K562 (cell line): ENCODE data around the gene PIP4K2C. TPM values are rescaled to one million over a fixed set of nuclear protein-coding genes. Genes with fewer than 3 reads are reported as not detected.

Source experiments
- ATAC-seq: fragments of 200-7000 bp; cut with Tn5 transposase; 3 replicates; pipeline ENCODE4 v1.9.1; 2020; ENCODE audit warnings: moderate library complexity
- BruUV-seq: library from RNA; stranded (reverse); fragments of 400-500 nt; replicated peaks from 2 replicates; lab custom pipeline; 2021; lab: Mats Ljungman, UMichigan
- CTCF ChIA-PET: fragments of 300-600 bp; formaldehyde crosslinking; extraction: SDS; loops from one replicate; lab custom pipeline; 2021; ENCODE audit warnings: low intra/inter-chr PET ratio; lab: Yijun Ruan, JAX
- POLR2A ChIA-PET: fragments of 300-600, 350-650 bp; sonication (Branson Sonifier 250); formaldehyde crosslinking; extraction: SDS; loops from one replicate; lab custom pipeline; 2021; ENCODE audit warnings: antibody characterized with exemption, inconsistent platforms; lab: Yijun Ruan, JAX
- DNase-seq, 4 experiments: peaks; one replicate each; pipeline versions ENCODE4 v3.0.0 to v3.0.0-alpha.2; 2011 to 2018; ENCODE audit warnings: low spot score in 3 of 4, mixed read lengths in 3 of 4; ENCODE audit errors: extremely low read depth in 1 of 4
- FAIRE-seq: peaks from 2 replicates; lab custom pipeline; 2011; peaks lifted over from hg19 to GRCh38; lab: Jason Lieb, UNC
- H2AFZ ChIP-seq: 2 replicates; pipeline ENCODE4 v1.6.0; 2011; ENCODE audit warnings: low read depth, low read length, control low read depth, inconsistent platforms
- H3K27ac ChIP-seq: fragments of 200-600 bp; 3 replicates; pipeline ENCODE4 v1.8.0; 2011; ENCODE audit warnings: low read depth, mild to moderate bottlenecking, control low read depth, inconsistent platforms, low read length, moderate library complexity, mixed read lengths; ENCODE audit errors: extremely low read depth
- H3K27me3 ChIP-seq, 2 experiments: fragments of 300-600 bp in 1 of 2; 2 replicates in 1 of 2; 3 replicates in 1 of 2; pipeline versions ENCODE4 v1.6.0 to v1.8.0; 2011; ENCODE audit warnings: inconsistent platforms in 2 of 2, low read length in 2 of 2, mild to moderate bottlenecking in 1 of 2, mixed read lengths in 1 of 2, moderate library complexity in 1 of 2; ENCODE audit not compliant: control insufficient read depth in 2 of 2, insufficient read depth in 2 of 2
- H3K36me3 ChIP-seq: fragments of 300-600 bp; 3 replicates; pipeline ENCODE4 v1.8.0; 2011; ENCODE audit warnings: mild to moderate bottlenecking, low read length, inconsistent platforms; ENCODE audit not compliant: control insufficient read depth, insufficient read depth
- H3K4me1 ChIP-seq, 2 experiments: fragments of 200-600 bp in 1 of 2; replicated peaks in 1 of 2; 2 replicates in 1 of 2; 3 replicates in 1 of 2; pipeline versions ENCODE4 v1.5.1 to v1.8.0; 2011; ENCODE audit warnings: inconsistent platforms in 2 of 2, low read length in 2 of 2, mild to moderate bottlenecking in 1 of 2, mixed read lengths in 1 of 2, moderate library complexity in 1 of 2; ENCODE audit not compliant: control insufficient read depth in 2 of 2, insufficient read depth in 2 of 2
- H3K4me2 ChIP-seq: 2 replicates; pipeline ENCODE4 v1.6.1; 2011; ENCODE audit warnings: low read length, control low read depth, inconsistent platforms, mixed read lengths; ENCODE audit not compliant: insufficient read depth
- H3K4me3 ChIP-seq: fragments of 200-600 bp; sonication (generic), shearing (Covaris generic); 2 replicates; pipeline ENCODE4 v1.5.1; 2016; ENCODE audit warnings: control low read depth, inconsistent platforms
- H3K79me2 ChIP-seq: fragments of 200-600 bp; 3 replicates; pipeline ENCODE4 v1.8.0; 2011; ENCODE audit warnings: low read length, inconsistent platforms; ENCODE audit not compliant: control insufficient read depth, insufficient read depth
- H3K9ac ChIP-seq, 2 experiments: 2 replicates each; pipeline versions ENCODE4 v1.6.0 to v1.6.1; 2011; ENCODE audit warnings: low read depth in 2 of 2, low read length in 2 of 2, control low read depth in 1 of 2, inconsistent platforms in 1 of 2, mild to moderate bottlenecking in 1 of 2, mixed read lengths in 1 of 2; ENCODE audit not compliant: insufficient read depth in 1 of 2
- H3K9me1 ChIP-seq: one replicate; pipeline ENCODE4 v1.6.0; 2011; ENCODE audit warnings: inconsistent platforms, mild to moderate bottlenecking, low read length, moderate library complexity; ENCODE audit not compliant: control insufficient read depth, insufficient read depth
- H3K9me3 ChIP-seq: replicated peaks from 2 replicates; pipeline ENCODE4 v1.5.1; 2011; ENCODE audit warnings: low read depth, low read length, inconsistent platforms; ENCODE audit not compliant: control insufficient read depth, insufficient read depth
- H4K20me1 ChIP-seq: replicated peaks from 2 replicates; pipeline ENCODE4 v1.6.1; 2011; ENCODE audit warnings: low read length, inconsistent platforms, mixed read lengths; ENCODE audit not compliant: control insufficient read depth, insufficient read depth
- BMI1 ChIP-seq: fragments of 150-350 bp; IDR thresholded peaks from 2 replicates; pipeline ENCODE4 v1.6.1; 2014; ENCODE audit warnings: low read length
- POLR2A ChIP-seq: fragments of 450-650 bp; conservative IDR thresholded peaks from 2 replicates; pipeline ENCODE4 v1.6.1; 2016
- POLR2B ChIP-seq: fragments of 450-650 bp; IDR thresholded peaks from 2 replicates; pipeline ENCODE4 v1.6.1; 2018; ENCODE audit warnings: low read depth; ENCODE audit not compliant: partially characterized antibody
- PPARD ChIP-seq: fragments of 250-450 bp; sonication (Bioruptor Pico); IDR thresholded peaks from 2 replicates; pipeline ENCODE4 v1.8.0; 2022; ENCODE audit warnings: inconsistent platforms, mild to moderate bottlenecking, moderate library complexity
- PYGO2 ChIP-seq: fragments of 450-650 bp; IDR thresholded peaks from 2 replicates; pipeline ENCODE4 v1.6.1; 2016; ENCODE audit warnings: mild to moderate bottlenecking, missing genetic modification characterization, moderate library complexity, missing compliant biosample characterization
- SUPT5H ChIP-seq: fragments of 450-650 bp; IDR thresholded peaks from 2 replicates; pipeline ENCODE4 v1.6.1; 2016
- TBL1XR1 ChIP-seq, 2 experiments: IDR thresholded peaks; 2 replicates each; pipeline ENCODE4 v1.6.1; 2012; ENCODE audit warnings: improper control_type of control experiment in 2 of 2, low read length in 2 of 2, mild to moderate bottlenecking in 1 of 2
- ZNF384 ChIP-seq: IDR thresholded peaks from 2 replicates; pipeline ENCODE4 v1.6.1; 2012; ENCODE audit warnings: low read depth, low read length, improper control_type of control experiment
- WGBS: fragments of 100-300 bp; shearing (Covaris generic); methylation state at CpG from one replicate; pipeline ENCODE4 v1.1.6; 2016; ENCODE audit warnings: low coverage, mixed read lengths; ENCODE audit not compliant: insufficient coverage; ENCODE audit errors: missing lambda C conversion rate; 5-methylcytosine and 5-hydroxymethylcytosine counted together
- in situ Hi-C: fragments of 300-500 bp; cut with MboI; formaldehyde crosslinking; loops from 4 replicates; pipeline ENCODE4 v1.15.0; 2018; ENCODE audit warnings: inconsistent platforms, mixed read lengths
- intact Hi-C: fragments of 100-400 bp; cut with micrococcal nuclease; formaldehyde crosslinking; loops from 2 replicates; pipeline ENCODE4 v1.14.2; 2022
- polyA plus RNA-seq, 8 experiments: library from polyadenylated mRNA; depleted of rRNA in 4 of 8; stranded (reverse) in 5 of 8; unstranded in 3 of 8; fragments of >200 nt; fragmentation: Nextera tagmentation in 2 of 8; fragmentation: Illumina TruSeq in 1 of 8; extraction: Ambion mirVana in 2 of 8; extraction: Trizol in 1 of 8; gene quantifications; 2 replicates each; pipeline versions ENCODE4 v1.2.1 to v1.2.3, GENCODE V29; 2011 to 2014; ENCODE audit warnings: inconsistent platforms in 1 of 8, missing spikeins in 1 of 8
- total RNA-seq, 7 experiments: library from RNA; depleted of rRNA in 6 of 7; stranded (reverse); fragments of >200 nt in 6 of 7; fragmentation: Illumina TruSeq in 2 of 7; extraction: Trizol in 2 of 7; gene quantifications; 2 replicates each; pipeline versions ENCODE4 v1.2.1 to v1.2.3, GENCODE V29; 2011 to 2021; ENCODE audit warnings: low replicate concordance in 1 of 7

The PIP4K2C gene
- total and polyA plus RNA-seq, 9 of the 15 experiments (the other 6 are each of a cell fraction or from before 2014, with no cell fraction given), result 9.0 to 41.4 (median 18.3) TPM

DNA sequence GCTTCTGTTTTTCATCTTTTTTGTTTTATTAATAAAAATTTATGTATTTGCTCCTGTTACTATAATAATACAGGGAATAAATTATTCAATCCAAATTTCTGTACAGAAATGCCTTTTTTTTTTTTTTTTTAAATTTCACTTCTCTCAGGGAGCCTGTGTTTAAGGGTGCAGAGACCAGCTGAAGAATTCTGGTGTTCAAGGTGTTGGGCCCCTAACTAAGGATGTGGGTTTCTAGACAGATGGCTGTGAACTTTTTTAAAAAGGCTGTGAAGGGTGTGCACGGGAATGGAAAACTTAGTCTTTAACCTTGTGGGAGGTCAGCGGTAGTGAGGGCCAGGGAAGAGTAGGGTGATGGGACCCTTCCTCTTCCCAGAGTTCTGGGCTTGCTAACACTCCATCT, 12.3 kb downstream of the PIP4K2C start:
- DNase-seq, result no peak
- Histone ChIP-seq H3K27me3 (no peaks in the 10 kb centered on the region), H2AFZ (no peak overlapping the region), H4K20me1 (no peaks in the 10 kb centered on the region), H3K9ac (no peak overlapping the region), H3K4me3 (no peak overlapping the region), H3K36me3 (peaks cover 43% of the 10 kb centered on the region; the same call in 2 of the 3 replicates), H3K27ac (no peak overlapping the region), H3K4me2 (no peak overlapping the region), H3K9me1 (no peaks in the 10 kb centered on the region), H3K9me3 (no peaks in the 10 kb centered on the region), H3K79me2 (no peaks in the 10 kb centered on the region), H3K4me1 (peaks cover 11 to 12% of the 10 kb centered on the region in 2 experiments; a peak in 4 of 5 replicates)
- TF ChIP-seq BMI1 (no peak), ZNF384 (no peak), TBL1XR1 (IDR thresholded peaks at IDR 0.05; ENCODE audit: low read length in 2 of 2) (no peak)
- CTCF ChIA-PET, result no interaction called here
- FAIRE-seq, result no peak
- intact Hi-C loops, result no loop called here
- no TSS peak for BruUV-seq
- POLR2A ChIA-PET, result interaction anchor here (0.9 kb wide), 1 partner anchor 11 kb away, joined by 3 read pairs; no protein-coding TSS in a partner anchor
- no peak for ATAC-seq
- 51% methylated on average over 2 of the region's 2 CpGs for WGBS
- in situ Hi-C loops, result no loop called here

DNA sequence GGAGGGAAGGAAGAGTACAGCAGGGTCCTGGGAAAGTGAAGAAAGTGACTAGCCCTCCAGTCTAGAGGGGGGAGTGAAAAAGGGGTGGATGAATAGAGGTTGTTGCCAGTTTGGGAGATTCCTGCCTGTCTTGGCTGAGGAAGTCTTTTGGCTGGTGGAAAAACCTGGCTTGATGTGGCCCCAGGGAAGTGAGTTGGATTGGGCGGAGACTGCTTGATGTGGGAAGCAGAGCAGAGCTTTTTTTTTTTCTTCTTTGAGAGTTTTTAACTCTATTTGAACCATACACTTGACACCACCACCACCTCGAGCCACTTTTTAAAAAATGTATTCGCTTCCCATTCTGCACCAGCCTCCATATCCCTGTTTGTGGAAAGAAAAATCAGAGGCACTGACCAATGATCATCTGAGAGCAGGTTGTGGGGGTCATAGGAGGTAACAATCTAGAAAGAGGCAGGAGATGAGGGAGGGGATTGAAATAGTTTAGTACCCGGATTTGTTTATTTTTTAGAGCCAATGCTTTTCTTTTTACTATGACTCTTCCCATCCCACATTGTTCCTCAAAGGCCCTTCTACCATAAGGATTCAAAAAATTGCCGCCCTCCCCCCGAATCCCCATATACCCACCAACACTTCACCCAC, 12.9 kb downstream of the PIP4K2C start:
- FAIRE-seq, result no peak
- H4K20me1 ChIP-seq, result no peaks in the 10 kb centered on the region
- no TSS peak for BruUV-seq

More for the DNA sequence above, 12.9 kb downstream of the PIP4K2C start:
- TF ChIP-seq POLR2B (peak; percentile 39), SUPT5H (peak; percentile 42; the same call in 1 of the 2 replicates), PPARD (CRISPR knock-in tag) (no peak), POLR2A (peak; percentile 36), PYGO2 (tag) (no peak)
- ChIA-PET CTCF (no interaction called here), POLR2A (interaction anchor here (0.6 to 1.0 kb wide), 3 partner anchors 8 to 11 kb away, joined by 3 read pairs; no protein-coding TSS in a partner anchor)
- H3K9ac ChIP-seq, result no peak overlapping the region
- ATAC-seq (no peak), DNase-seq (no peak)
- H3K4me3 ChIP-seq, result no peak overlapping the region
- H2AFZ ChIP-seq, result no peak overlapping the region
- 33% methylated on average over 4 of the region's 6 CpGs for WGBS
- H3K27ac ChIP-seq, result no peak overlapping the region
- H3K79me2 ChIP-seq, result no peaks in the 10 kb centered on the region
- no peak overlapping the region for H3K4me2 ChIP-seq
- H3K9me3 ChIP-seq, result no peaks in the 10 kb centered on the region
- H3K36me3 ChIP-seq, result peaks cover 38% of the 10 kb centered on the region; the same call in 2 of the 3 replicates
- peaks cover 12 to 14% of the 10 kb centered on the region in 2 experiments; a peak in 4 of 5 replicates for H3K4me1 ChIP-seq
- no peaks in the 10 kb centered on the region for H3K9me1 ChIP-seq
- H3K27me3 ChIP-seq, result no peaks in the 10 kb centered on the region
- in situ Hi-C loops (no loop called here), intact Hi-C loops (no loop called here)
